Endothelial cell (in vitro differentiated cells): Measurements from ENCODE around the gene POR. TPM values are rescaled to one million over a fixed set of nuclear protein-coding genes. Genes with fewer than 3 reads are reported as not detected.

ENCODE experiments used
- DNase-seq: peaks from one replicate; pipeline ENCODE4 v3.0.0; 2021; ENCODE audit warnings: low spot score
- H3K27ac Mint-ChIP-seq: one replicate; pipeline ENCODE4 v1.8.0; 2021; ENCODE audit warnings: mixed read lengths, inconsistent platforms; ENCODE audit not compliant: unreplicated experiment
- H3K27me3 Mint-ChIP-seq: one replicate; pipeline ENCODE4 v1.8.0; 2021; ENCODE audit warnings: mild to moderate bottlenecking, moderate library complexity, mixed read lengths, inconsistent platforms; ENCODE audit not compliant: unreplicated experiment
- H3K36me3 Mint-ChIP-seq: one replicate; pipeline ENCODE4 v1.8.0; 2021; ENCODE audit warnings: mild to moderate bottlenecking, low read depth, mixed read lengths, inconsistent platforms; ENCODE audit not compliant: unreplicated experiment
- H3K4me1 Mint-ChIP-seq: one replicate; pipeline ENCODE4 v1.8.0; 2021; ENCODE audit warnings: mild to moderate bottlenecking, mixed read lengths, inconsistent platforms; ENCODE audit not compliant: unreplicated experiment
- H3K4me3 Mint-ChIP-seq: one replicate; pipeline ENCODE4 v1.8.0; 2021; ENCODE audit warnings: mild to moderate bottlenecking, mixed read lengths, inconsistent platforms; ENCODE audit not compliant: unreplicated experiment
- H3K9me3 Mint-ChIP-seq: one replicate; pipeline ENCODE4 v1.8.0; 2021; ENCODE audit warnings: mixed read lengths, inconsistent platforms; ENCODE audit not compliant: unreplicated experiment
- total RNA-seq: library from RNA; stranded (reverse); fragmentation: NEBNext Ultra II Directional; extraction: Animal tissue kit (Norgen Biotek cat#: 25700); gene quantifications from one replicate; pipeline ENCODE4 v1.2.1, GENCODE V29; 2021; ENCODE audit not compliant: unreplicated experiment
- TF ChIP-seq, protein P1 (sequence below): fragments of 200-600 bp; sonication (generic); IDR thresholded peaks from one replicate; pipeline ENCODE4 v1.5.0; 2021; ENCODE audit warnings: antibody characterized with exemption; ENCODE audit not compliant: unreplicated experiment

Gene POR
- total RNA-seq, 1 donor from 2014 or later, result 70.8 TPM

DNA sequence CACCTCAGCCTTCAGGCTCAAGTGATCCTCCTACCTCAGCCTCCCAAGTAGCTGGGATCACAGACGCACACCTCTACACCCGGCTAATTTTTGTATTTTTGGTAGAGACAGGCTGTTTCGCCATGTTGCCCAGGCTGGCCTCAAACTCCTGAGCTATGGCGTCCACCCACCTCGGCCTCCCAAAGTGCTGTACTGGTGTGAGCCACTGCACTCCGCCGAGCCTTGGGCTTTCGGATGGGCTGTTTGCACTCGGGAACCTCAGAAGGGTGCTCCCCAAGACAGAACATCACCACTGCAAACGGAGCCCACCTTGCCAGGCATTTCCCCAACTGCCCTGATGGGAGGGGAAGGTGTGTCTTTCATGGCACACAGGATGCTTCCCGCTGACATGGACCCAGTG lies 52.1 kb downstream of the POR start:
- TF ChIP-seq, protein P1, sequence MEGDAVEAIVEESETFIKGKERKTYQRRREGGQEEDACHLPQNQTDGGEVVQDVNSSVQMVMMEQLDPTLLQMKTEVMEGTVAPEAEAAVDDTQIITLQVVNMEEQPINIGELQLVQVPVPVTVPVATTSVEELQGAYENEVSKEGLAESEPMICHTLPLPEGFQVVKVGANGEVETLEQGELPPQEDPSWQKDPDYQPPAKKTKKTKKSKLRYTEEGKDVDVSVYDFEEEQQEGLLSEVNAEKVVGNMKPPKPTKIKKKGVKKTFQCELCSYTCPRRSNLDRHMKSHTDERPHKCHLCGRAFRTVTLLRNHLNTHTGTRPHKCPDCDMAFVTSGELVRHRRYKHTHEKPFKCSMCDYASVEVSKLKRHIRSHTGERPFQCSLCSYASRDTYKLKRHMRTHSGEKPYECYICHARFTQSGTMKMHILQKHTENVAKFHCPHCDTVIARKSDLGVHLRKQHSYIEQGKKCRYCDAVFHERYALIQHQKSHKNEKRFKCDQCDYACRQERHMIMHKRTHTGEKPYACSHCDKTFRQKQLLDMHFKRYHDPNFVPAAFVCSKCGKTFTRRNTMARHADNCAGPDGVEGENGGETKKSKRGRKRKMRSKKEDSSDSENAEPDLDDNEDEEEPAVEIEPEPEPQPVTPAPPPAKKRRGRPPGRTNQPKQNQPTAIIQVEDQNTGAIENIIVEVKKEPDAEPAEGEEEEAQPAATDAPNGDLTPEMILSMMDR, result no peak
- peaks cover 8% of the 10 kb centered on the region for H3K27me3 Mint-ChIP-seq
- H3K4me3 Mint-ChIP-seq, result no peak overlapping the region
- H3K9me3 Mint-ChIP-seq, result no peaks in the 10 kb centered on the region
- peaks cover 25% of the 10 kb centered on the region for H3K4me1 Mint-ChIP-seq
- peaks cover 9% of the 10 kb centered on the region for H3K36me3 Mint-ChIP-seq
- H3K27ac Mint-ChIP-seq, result peak overlapping the region; percentile 96
- no peak for DNase-seq

DNA sequence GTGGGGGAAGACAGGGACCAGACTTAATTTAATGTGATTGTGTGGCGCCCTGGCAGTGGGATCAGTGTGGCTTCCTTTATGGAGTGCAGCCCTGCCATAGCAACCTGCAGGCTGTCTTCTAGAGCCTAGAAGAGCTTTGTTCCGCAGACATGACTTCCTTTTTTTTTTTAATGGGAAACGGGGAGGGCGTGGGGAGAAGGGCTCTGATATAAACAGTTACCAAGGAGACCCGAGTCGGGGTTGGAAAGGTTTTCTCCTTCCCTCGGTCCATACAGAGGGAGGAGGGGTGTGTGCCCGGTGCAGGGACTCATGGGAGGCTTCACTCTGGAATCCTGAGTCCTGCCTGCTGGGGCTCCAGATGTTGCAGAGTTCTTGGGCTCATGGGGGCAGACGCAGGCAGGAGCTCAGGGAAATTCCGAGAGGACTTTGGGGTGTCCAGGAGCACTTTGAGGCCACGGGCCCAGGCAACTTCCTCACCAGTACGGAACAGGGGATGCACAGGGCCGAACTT lies 52.6 kb downstream of the POR start:
- Mint-ChIP-seq H3K4me1 (peaks cover 26% of the 10 kb centered on the region), H3K9me3 (no peaks in the 10 kb centered on the region), H3K4me3 (no peak overlapping the region), H3K27ac (peak overlapping the region; percentile 96), H3K36me3 (peaks cover 9% of the 10 kb centered on the region), H3K27me3 (peaks cover 7% of the 10 kb centered on the region)
- peak; percentile 28 for DNase-seq
- TF ChIP-seq, protein P1, result no peak

DNA sequence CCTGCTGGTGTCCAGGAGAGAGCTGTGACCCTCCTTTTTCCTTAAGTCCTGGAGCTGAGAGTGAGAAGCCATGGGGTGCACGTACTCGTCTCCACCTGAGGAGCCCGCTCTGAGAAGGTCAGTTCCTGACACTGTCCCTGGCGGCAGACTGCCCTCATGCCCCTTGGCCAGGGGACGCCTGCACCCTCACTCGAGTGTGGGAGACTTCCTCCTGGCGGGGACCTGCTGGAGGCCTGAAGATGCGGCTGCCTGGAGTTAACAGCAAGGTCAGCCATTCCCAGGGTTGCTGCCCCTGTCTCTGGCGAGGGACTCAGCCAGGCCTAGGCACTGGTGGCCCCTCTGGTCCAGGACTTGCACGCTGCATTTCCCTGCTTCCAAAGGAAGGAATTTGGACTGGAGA lies 53.1 kb downstream of the POR start:
- DNase-seq, result no peak
- Mint-ChIP-seq H3K27ac (peak overlapping the region; percentile 96), H3K36me3 (peaks cover 9% of the 10 kb centered on the region), H3K4me3 (no peak overlapping the region), H3K9me3 (no peaks in the 10 kb centered on the region), H3K4me1 (peaks cover 21% of the 10 kb centered on the region), H3K27me3 (peaks cover 5% of the 10 kb centered on the region)
- TF ChIP-seq, protein P1, result no peak

DNA sequence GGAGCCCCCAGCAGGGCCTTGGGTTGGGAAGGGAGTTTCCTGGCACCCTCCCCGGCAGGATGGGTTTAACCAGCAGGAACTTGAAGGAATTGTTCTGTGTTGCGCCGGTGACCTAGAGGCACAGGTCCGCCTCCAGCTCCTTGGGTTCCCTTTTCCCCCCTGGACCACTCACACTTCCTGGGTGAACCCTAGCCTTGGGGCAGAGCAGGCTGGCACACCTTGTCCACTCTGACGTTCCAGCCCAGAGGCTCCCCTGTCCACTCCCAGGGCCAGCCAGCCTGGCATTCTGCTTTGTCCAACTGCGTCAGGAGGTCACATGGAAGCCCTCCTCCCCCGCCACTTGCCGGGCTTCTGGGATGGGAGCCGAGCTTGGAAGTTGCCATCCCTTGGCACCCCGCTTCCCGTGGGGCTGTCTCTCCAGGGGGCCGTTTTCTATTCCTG lies 53.6 kb downstream of the POR start:
- peaks cover 9% of the 10 kb centered on the region for H3K36me3 Mint-ChIP-seq
- no peaks in the 10 kb centered on the region for H3K9me3 Mint-ChIP-seq
- peaks cover 21% of the 10 kb centered on the region for H3K4me1 Mint-ChIP-seq
- TF ChIP-seq, protein P1, result no peak
- no peak overlapping the region for H3K27ac Mint-ChIP-seq
- no peak for DNase-seq
- no peak overlapping the region for H3K4me3 Mint-ChIP-seq
- peaks cover 5% of the 10 kb centered on the region for H3K27me3 Mint-ChIP-seq

DNA sequence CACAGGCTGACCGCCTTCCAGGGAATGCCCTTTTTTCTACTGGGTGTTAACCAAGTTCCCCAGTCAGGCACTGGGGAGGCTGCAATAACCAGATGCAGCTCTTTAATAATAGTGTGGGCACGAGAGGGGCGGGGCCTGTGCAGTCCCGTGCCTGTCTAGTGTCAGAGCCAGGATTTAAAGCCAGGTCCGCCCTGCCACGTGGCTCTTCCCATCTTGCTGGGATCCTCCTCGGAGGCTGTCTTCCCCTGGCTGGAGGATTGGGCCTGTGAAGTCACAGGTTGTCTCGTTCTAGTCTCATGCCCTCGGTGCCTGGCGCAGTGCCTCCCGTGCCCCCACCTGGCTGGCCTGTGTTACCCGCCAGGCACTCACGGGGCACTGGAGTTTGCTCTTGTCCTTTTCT lies 54.2 kb downstream of the POR start:
- no peaks in the 10 kb centered on the region for H3K9me3 Mint-ChIP-seq
- H3K27me3 Mint-ChIP-seq, result peaks cover 5% of the 10 kb centered on the region
- H3K36me3 Mint-ChIP-seq, result peaks cover 9% of the 10 kb centered on the region
- no peak overlapping the region for H3K4me3 Mint-ChIP-seq
- DNase-seq, result no peak
- peaks cover 21% of the 10 kb centered on the region for H3K4me1 Mint-ChIP-seq
- TF ChIP-seq, protein P1, result no peak
- no peak overlapping the region for H3K27ac Mint-ChIP-seq
